ENCODE data around the gene CLTC. TPM values are rescaled to one million over a fixed set of nuclear protein-coding genes. Genes with fewer than 3 reads are reported as not detected.

CLTC gene
- total and polyA plus RNA-seq, 12 donors, result 42.5 to 196 (median 167) TPM

DNA sequence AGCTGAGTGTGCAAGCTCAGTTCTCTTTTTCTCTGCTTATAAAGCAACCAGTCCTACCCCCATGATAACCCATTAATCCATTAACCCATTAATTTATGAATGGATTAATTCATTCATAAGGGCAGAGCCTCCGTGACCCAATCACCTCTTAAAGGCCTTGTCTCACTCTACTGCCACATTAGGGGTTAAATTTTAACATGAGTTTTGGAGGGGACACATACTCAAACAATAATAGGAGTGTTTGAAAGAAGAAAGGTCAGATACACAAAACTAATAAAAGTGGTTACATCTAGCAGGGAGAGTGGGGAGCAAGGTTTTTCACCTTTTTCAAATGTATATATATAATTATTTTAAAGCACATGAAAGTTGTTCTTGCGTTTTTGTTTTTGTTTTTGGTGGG, 94.6 kb downstream of the CLTC start:
- TF ChIP-seq, protein P1, sequence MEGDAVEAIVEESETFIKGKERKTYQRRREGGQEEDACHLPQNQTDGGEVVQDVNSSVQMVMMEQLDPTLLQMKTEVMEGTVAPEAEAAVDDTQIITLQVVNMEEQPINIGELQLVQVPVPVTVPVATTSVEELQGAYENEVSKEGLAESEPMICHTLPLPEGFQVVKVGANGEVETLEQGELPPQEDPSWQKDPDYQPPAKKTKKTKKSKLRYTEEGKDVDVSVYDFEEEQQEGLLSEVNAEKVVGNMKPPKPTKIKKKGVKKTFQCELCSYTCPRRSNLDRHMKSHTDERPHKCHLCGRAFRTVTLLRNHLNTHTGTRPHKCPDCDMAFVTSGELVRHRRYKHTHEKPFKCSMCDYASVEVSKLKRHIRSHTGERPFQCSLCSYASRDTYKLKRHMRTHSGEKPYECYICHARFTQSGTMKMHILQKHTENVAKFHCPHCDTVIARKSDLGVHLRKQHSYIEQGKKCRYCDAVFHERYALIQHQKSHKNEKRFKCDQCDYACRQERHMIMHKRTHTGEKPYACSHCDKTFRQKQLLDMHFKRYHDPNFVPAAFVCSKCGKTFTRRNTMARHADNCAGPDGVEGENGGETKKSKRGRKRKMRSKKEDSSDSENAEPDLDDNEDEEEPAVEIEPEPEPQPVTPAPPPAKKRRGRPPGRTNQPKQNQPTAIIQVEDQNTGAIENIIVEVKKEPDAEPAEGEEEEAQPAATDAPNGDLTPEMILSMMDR (IDR thresholded peaks at IDR 0.05), result no peak
- WGBS, 2 donors, result 90 to 97% methylated on average over 2 of the region's 2 CpGs

DNA sequence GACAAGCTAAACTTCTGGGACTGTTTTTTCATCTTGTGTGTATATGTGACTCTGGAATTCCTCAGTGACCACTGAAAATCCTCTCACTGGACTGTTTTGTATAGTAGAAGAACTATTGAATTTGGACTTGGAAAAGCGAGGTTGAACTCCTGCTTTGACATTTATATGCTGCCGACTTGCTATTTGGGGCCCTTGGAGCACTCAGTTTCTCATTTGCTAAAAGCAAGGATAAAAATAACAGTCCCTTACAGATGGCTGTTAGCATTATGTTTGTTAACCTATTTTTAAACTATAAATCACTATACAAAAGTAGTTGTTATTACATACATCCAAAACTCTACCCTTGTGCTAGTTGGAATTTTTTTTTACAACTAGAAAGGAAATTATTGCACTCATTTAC, 96.7 kb downstream of the CLTC start:
- Histone ChIP-seq H3K27me3 (no peaks in the 10 kb centered on the region), H3K4me3 (peak overlapping the region in 1 of 10 donors; percentile 8), H3K9me3 (no peaks in the 10 kb centered on the region), H3K36me3 (peaks cover 0 to 9% (median 0%) of the 10 kb centered on the region in 9 donors), H3K4me1 (peaks cover 0 to 25% (median 4%) of the 10 kb centered on the region in 9 donors), H3K27ac (peak overlapping the region; percentile 4 to 71 (median 36))
- ATAC-seq, result peak in 2 of 8 donors; percentile 24 to 45
- no peak for DNase-seq
- intact Hi-C loops (cut with DNase I), result no loop called here
- TF ChIP-seq, protein P1 (IDR thresholded peaks at IDR 0.05), result no peak
- WGBS, 2 donors, result 45 to 69% methylated on average over 2 of the region's 2 CpGs

More for the DNA sequence above, 94.6 kb downstream of the CLTC start:
- Histone ChIP-seq H3K4me3 (no peak overlapping the region), H3K4me1 (peaks cover 0 to 41% (median 22%) of the 10 kb centered on the region in 9 donors), H3K36me3 (peaks cover 0 to 9% (median 0%) of the 10 kb centered on the region in 9 donors), H3K9me3 (no peaks in the 10 kb centered on the region), H3K27me3 (no peaks in the 10 kb centered on the region), H3K27ac (no peak overlapping the region)
- intact Hi-C loops (cut with DNase I), result no loop called here
- DNase-seq (no peak), ATAC-seq (no peak)

DNA sequence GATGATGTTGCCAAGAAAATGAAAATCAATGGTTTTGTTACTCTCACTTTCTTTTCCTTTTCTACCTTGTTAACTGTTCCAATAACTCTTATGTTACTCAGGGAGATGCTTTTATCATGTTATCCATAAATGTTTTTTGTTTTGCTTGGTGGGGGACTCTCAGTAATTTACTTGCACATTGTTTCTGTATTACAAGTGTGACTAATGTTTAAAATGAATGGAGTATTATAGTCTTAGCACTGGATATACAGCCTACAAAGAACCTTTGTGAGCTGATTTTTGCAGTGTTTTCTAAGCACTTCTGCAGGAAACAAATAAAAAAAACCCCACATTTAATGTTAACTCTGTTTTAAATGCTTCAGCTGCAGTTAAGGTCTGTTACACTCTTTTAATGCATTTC, 99.8 kb downstream of the CLTC start:
- H3K4me1 ChIP-seq, result peaks cover 0 to 40% (median 4%) of the 10 kb centered on the region in 9 donors
- no peak overlapping the region for H3K27ac ChIP-seq
- peaks cover 0 to 9% (median 0%) of the 10 kb centered on the region in 9 donors for H3K36me3 ChIP-seq
- TF ChIP-seq, protein P1 (IDR thresholded peaks at IDR 0.05), result no peak
- H3K9me3 ChIP-seq, result no peaks in the 10 kb centered on the region
- ATAC-seq (no peak), DNase-seq (no peak)
- H3K27me3 ChIP-seq, result no peaks in the 10 kb centered on the region
- no peak overlapping the region for H3K4me3 ChIP-seq
- intact Hi-C loops (cut with DNase I), result no loop called here

DNA sequence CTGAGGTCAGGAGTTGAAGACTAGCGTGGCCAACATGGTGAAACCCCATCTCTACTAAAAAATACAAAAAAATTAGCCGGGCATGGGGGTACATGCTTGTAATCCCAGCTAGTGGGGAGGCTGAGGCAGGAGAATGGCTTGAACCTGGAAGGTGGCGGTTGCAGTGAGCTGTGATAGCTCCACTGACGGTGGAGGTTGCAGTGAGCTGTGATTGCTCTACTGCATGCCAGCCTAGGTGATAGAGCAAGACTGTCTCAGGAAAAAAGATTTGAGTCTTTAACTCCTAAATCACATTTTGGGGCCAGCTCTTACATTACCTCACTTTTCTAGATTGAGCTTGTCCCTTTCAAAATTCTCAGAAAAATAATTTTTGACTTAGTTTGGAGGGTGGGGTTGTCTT, 102.9 kb downstream of the CLTC start:
- TF ChIP-seq, protein P1 (IDR thresholded peaks at IDR 0.05), result no peak
- no peaks in the 10 kb centered on the region for H3K9me3 ChIP-seq
- 88 to 94% methylated on average over 4 of the region's 4 CpGs for WGBS, 2 donors
- H3K27ac ChIP-seq, result peak overlapping the region in 1 of 10 donors; percentile 67
- H3K4me1 ChIP-seq, result peaks cover 0 to 58% (median 0%) of the 10 kb centered on the region in 9 donors
- intact Hi-C loops (cut with DNase I), result no loop called here
- no peaks in the 10 kb centered on the region for H3K27me3 ChIP-seq
- H3K4me3 ChIP-seq, result no peak overlapping the region
- DNase-seq, result no peak
- peaks cover 0 to 2% (median 0%) of the 10 kb centered on the region in 9 donors for H3K36me3 ChIP-seq
- no peak for ATAC-seq
